H9 (cell line): ENCODE measurements around the gene OR2H2. TPM values are rescaled to one million over a fixed set of nuclear protein-coding genes. Genes with fewer than 3 reads are reported as not detected.

Experiments
- DNase-seq: peaks from one replicate; pipeline ENCODE4 v3.0.0-alpha.2; 2017
- H2AFZ ChIP-seq: one replicate; pipeline ENCODE4 v1.6.1; 2013; ENCODE audit warnings: mild to moderate bottlenecking, low read length, control low read depth, moderate library complexity
- H2AK5ac ChIP-seq: 2 replicates; pipeline ENCODE4 v1.6.1; 2013; ENCODE audit warnings: low read length, control low read depth, mixed read lengths; ENCODE audit not compliant: insufficient read length
- H2BK120ac ChIP-seq: one replicate; pipeline ENCODE4 v1.6.1; 2013; ENCODE audit warnings: low read depth, mild to moderate bottlenecking, low read length, control low read depth, inconsistent platforms; ENCODE audit not compliant: poor library complexity, severe bottlenecking
- H2BK12ac ChIP-seq: 2 replicates; pipeline ENCODE4 v1.6.1; 2013; ENCODE audit warnings: low read length, control low read depth, mixed read lengths, low read depth; ENCODE audit not compliant: insufficient read length
- H2BK15ac ChIP-seq: 2 replicates; pipeline ENCODE4 v1.6.1; 2013; ENCODE audit warnings: low read depth, low read length, control low read depth
- H2BK20ac ChIP-seq: one replicate; pipeline ENCODE4 v1.6.1; 2013; ENCODE audit warnings: low read depth, mild to moderate bottlenecking, low read length, control low read depth, inconsistent platforms; ENCODE audit not compliant: poor library complexity, severe bottlenecking
- H2BK5ac ChIP-seq: 2 replicates; pipeline ENCODE4 v1.6.1; 2013; ENCODE audit warnings: low read length, control low read depth, mixed read lengths; ENCODE audit not compliant: insufficient read length
- H3K14ac ChIP-seq: 2 replicates; pipeline ENCODE4 v1.6.1; 2013; ENCODE audit warnings: low read length, control low read depth; ENCODE audit not compliant: insufficient read depth
- H3K18ac ChIP-seq: 2 replicates; pipeline ENCODE4 v1.6.1; 2013; ENCODE audit warnings: low read depth, mild to moderate bottlenecking, mixed read lengths, low read length, control low read depth; ENCODE audit not compliant: insufficient read length
- H3K23ac ChIP-seq: 2 replicates; pipeline ENCODE4 v1.6.1; 2013; ENCODE audit warnings: low read length, control low read depth, mixed read lengths, low read depth; ENCODE audit not compliant: insufficient read length
- H3K23me2 ChIP-seq: 2 replicates; pipeline ENCODE4 v1.6.1; 2013; ENCODE audit warnings: low read depth, mild to moderate bottlenecking, mixed read lengths, low read length, control low read depth; ENCODE audit not compliant: insufficient read length, poor library complexity, severe bottlenecking
- H3K27ac ChIP-seq: 2 replicates; pipeline ENCODE4 v1.5.1; 2013; ENCODE audit warnings: low read length, control low read depth, mixed read lengths, low read depth; ENCODE audit not compliant: insufficient read length
- H3K27me3 ChIP-seq: 2 replicates; pipeline ENCODE4 v1.6.1; 2013; ENCODE audit warnings: low read length, control low read depth, inconsistent platforms; ENCODE audit not compliant: insufficient read depth
- H3K4ac ChIP-seq: 2 replicates; pipeline ENCODE4 v1.6.1; 2013; ENCODE audit warnings: low read depth, mild to moderate bottlenecking, control low read depth, inconsistent platforms, low read length, moderate library complexity
- H3K4me1 ChIP-seq: 2 replicates; pipeline ENCODE4 v1.6.1; 2013; ENCODE audit warnings: low read length, control low read depth, inconsistent platforms; ENCODE audit not compliant: insufficient read depth
- H3K4me2 ChIP-seq: 2 replicates; pipeline ENCODE4 v1.6.1; 2013; ENCODE audit warnings: low read length, control low read depth, mixed read lengths; ENCODE audit not compliant: insufficient read length, insufficient read depth
- H3K56ac ChIP-seq: 2 replicates; pipeline ENCODE4 v1.6.1; 2013; ENCODE audit warnings: low read depth, mild to moderate bottlenecking, mixed read lengths, low read length, control low read depth; ENCODE audit not compliant: insufficient read length
- H3K79me1 ChIP-seq: 2 replicates; pipeline ENCODE4 v1.6.1; 2013; ENCODE audit warnings: low read depth, mild to moderate bottlenecking, moderate library complexity, low read length, control low read depth, inconsistent platforms; ENCODE audit not compliant: insufficient read depth, poor library complexity, severe bottlenecking
- H3K79me2 ChIP-seq: 2 replicates; pipeline ENCODE4 v1.6.1; 2013; ENCODE audit warnings: low read length, control low read depth, inconsistent platforms; ENCODE audit not compliant: insufficient read depth
- H3K9ac ChIP-seq: 2 replicates; pipeline ENCODE4 v1.6.1; 2013; ENCODE audit warnings: low read length, control low read depth, mixed read lengths; ENCODE audit not compliant: insufficient read length; ENCODE audit errors: extremely low read depth
- H3K9me3 ChIP-seq: one replicate; pipeline ENCODE4 v1.6.1; 2013; ENCODE audit warnings: low read depth, low read length, inconsistent platforms; ENCODE audit not compliant: control insufficient read depth
- H3T11ph ChIP-seq: one replicate; pipeline ENCODE4 v1.6.1; 2013; ENCODE audit warnings: mild to moderate bottlenecking, low read length, control low read depth, inconsistent platforms
- H4K20me1 ChIP-seq: one replicate; pipeline ENCODE4 v1.6.1; 2013; ENCODE audit not compliant: control insufficient read depth, insufficient read length, insufficient read depth
- H4K5ac ChIP-seq: 2 replicates; pipeline ENCODE4 v1.6.1; 2013; ENCODE audit warnings: low read depth, mild to moderate bottlenecking, mixed read lengths, low read length, control low read depth; ENCODE audit not compliant: insufficient read length
- H4K8ac ChIP-seq: replicated peaks from 2 replicates; pipeline ENCODE4 v1.6.1; 2013; ENCODE audit warnings: low read length, control low read depth, mixed read lengths, low read depth; ENCODE audit not compliant: insufficient read length
- H4K91ac ChIP-seq: 2 replicates; pipeline ENCODE4 v1.6.1; 2013; ENCODE audit warnings: low read depth, mild to moderate bottlenecking, moderate library complexity, mixed read lengths, low read length, control low read depth; ENCODE audit not compliant: insufficient read length
- H3K27ac Mint-ChIP-seq, 3 experiments: 2 replicates in 2 of 3; 3 replicates in 1 of 3; pipeline ENCODE4 v1.8.0; 2020 to 2021; ENCODE audit warnings: mixed read lengths in 3 of 3, mild to moderate bottlenecking in 1 of 3, moderate library complexity in 1 of 3
- H3K27me3 Mint-ChIP-seq: 2 replicates; pipeline ENCODE4 v1.8.0; 2021; ENCODE audit warnings: low read depth, mild to moderate bottlenecking, moderate library complexity, mixed read lengths
- H3K36me3 Mint-ChIP-seq, 3 experiments: 2 replicates in 2 of 3; 3 replicates in 1 of 3; pipeline ENCODE4 v1.8.0; 2020 to 2021; ENCODE audit warnings: low read depth in 3 of 3, mixed read lengths in 3 of 3; ENCODE audit not compliant: insufficient read depth in 1 of 3
- H3K4me1 Mint-ChIP-seq, 2 experiments: 2 replicates each; pipeline ENCODE4 v1.8.0; 2020; ENCODE audit warnings: mixed read lengths in 2 of 2
- H3K4me3 Mint-ChIP-seq, 2 experiments: 2 replicates in 1 of 2; 3 replicates in 1 of 2; pipeline ENCODE4 v1.8.0; 2020 to 2021; ENCODE audit warnings: mild to moderate bottlenecking in 2 of 2, mixed read lengths in 2 of 2, moderate library complexity in 1 of 2
- H3K9me3 Mint-ChIP-seq, 2 experiments: 2 replicates in 1 of 2; 3 replicates in 1 of 2; pipeline ENCODE4 v1.8.0; 2020; ENCODE audit warnings: mild to moderate bottlenecking in 2 of 2, mixed read lengths in 2 of 2, moderate library complexity in 1 of 2
- total RNA-seq: library from RNA; stranded (reverse); gene quantifications from 2 replicates; pipeline ENCODE4 v1.2.1, GENCODE V29; 2021
- TF ChIP-seq, protein P1 (sequence below): fragments of 200-600 bp; sonication (generic); conservative IDR thresholded peaks from 3 replicates; pipeline ENCODE4 v1.8.0; 2021; ENCODE audit warnings: antibody characterized with exemption, mild to moderate bottlenecking

Gene OR2H2
- total RNA-seq, 1 experiment from 2014 or later: not detected

DNA sequence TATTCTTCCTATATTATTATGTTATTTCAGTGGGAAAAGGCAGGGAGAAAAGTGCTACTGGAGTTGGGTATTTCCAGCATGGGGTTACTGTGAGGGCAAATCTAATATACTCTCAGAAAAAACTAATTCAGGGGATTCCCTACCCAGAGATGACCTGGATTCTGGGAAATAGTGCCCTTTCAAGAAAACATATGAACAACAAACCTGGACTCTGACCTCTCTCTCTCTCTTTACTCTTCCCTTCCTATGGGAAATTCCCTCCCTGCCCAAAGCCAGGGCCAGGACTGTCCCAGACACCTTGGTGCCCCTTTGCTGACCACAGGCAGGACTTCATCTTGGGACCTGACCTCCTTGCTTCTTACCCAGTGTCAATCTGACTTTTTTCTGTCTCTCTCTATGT, 23.8 kb upstream of the OR2H2 start:
- H3K4ac ChIP-seq: no peak overlapping the region
- no peak overlapping the region for H3K18ac ChIP-seq
- no peak overlapping the region for H3T11ph ChIP-seq
- H4K5ac ChIP-seq: no peak overlapping the region
- Mint-ChIP-seq H3K9me3 (peaks cover 0 to 2% of the 10 kb centered on the region in 2 experiments; a peak in 1 of 5 replicates), H3K27ac (0 out of 7 replicates have a peak overlapping the region, but pooled peaks of 1 of the 3 experiments have one; percentile 60), H3K4me1 (peaks cover 30 to 34% of the 10 kb centered on the region in 2 experiments), H3K27me3 (peaks cover 41% of the 10 kb centered on the region), H3K4me3 (no peak overlapping the region), H3K36me3 (peaks cover 0 to 4% (median 3%) of the 10 kb centered on the region in 3 experiments; a peak in 2 of 7 replicates)
- H4K8ac ChIP-seq: no peak overlapping the region
- H2AFZ ChIP-seq: no peak overlapping the region
- no peaks in the 10 kb centered on the region for H3K79me2 ChIP-seq
- no peaks in the 10 kb centered on the region for H4K20me1 ChIP-seq
- H2AK5ac ChIP-seq: no peak overlapping the region
- no peak overlapping the region for H3K27ac ChIP-seq
- no peaks in the 10 kb centered on the region for H3K23me2 ChIP-seq
- peaks cover 5% of the 10 kb centered on the region; the same call in 1 of the 2 replicates for H3K27me3 ChIP-seq
- H3K79me1 ChIP-seq: no peaks in the 10 kb centered on the region
- H3K23ac ChIP-seq: no peak overlapping the region
- no peak overlapping the region for H2BK5ac ChIP-seq
- no peak overlapping the region for H2BK120ac ChIP-seq
- H3K9ac ChIP-seq: no peak overlapping the region
- H3K14ac ChIP-seq: no peak overlapping the region
- no peak overlapping the region for H2BK20ac ChIP-seq
- TF ChIP-seq, protein P1, sequence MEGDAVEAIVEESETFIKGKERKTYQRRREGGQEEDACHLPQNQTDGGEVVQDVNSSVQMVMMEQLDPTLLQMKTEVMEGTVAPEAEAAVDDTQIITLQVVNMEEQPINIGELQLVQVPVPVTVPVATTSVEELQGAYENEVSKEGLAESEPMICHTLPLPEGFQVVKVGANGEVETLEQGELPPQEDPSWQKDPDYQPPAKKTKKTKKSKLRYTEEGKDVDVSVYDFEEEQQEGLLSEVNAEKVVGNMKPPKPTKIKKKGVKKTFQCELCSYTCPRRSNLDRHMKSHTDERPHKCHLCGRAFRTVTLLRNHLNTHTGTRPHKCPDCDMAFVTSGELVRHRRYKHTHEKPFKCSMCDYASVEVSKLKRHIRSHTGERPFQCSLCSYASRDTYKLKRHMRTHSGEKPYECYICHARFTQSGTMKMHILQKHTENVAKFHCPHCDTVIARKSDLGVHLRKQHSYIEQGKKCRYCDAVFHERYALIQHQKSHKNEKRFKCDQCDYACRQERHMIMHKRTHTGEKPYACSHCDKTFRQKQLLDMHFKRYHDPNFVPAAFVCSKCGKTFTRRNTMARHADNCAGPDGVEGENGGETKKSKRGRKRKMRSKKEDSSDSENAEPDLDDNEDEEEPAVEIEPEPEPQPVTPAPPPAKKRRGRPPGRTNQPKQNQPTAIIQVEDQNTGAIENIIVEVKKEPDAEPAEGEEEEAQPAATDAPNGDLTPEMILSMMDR: no peak
- H3K4me1 ChIP-seq: peaks cover 7% of the 10 kb centered on the region; the same call in 1 of the 2 replicates
- H2BK15ac ChIP-seq: no peak overlapping the region
- DNase-seq: no peak
- no peak overlapping the region for H4K91ac ChIP-seq
- no peak overlapping the region for H2BK12ac ChIP-seq
- no peaks in the 10 kb centered on the region for H3K9me3 ChIP-seq
- no peak overlapping the region for H3K4me2 ChIP-seq
- H3K56ac ChIP-seq: no peak overlapping the region
